NOMO-1 treated with DMSO at 0.1 percent for 48 hours (cell line): ENCODE data around the gene METTL17.
"Not testable (repeated sequence)": the region's sequence is repeated elsewhere in the genome, so short reads cannot be mapped to it uniquely, and the experiment has no call there.

Experiments used
- DNase-seq: peaks from one replicate; lab custom pipeline; 2025; ENCODE audit not compliant: unreplicated experiment; lab: John Stamatoyannopoulos, UW

The METTL17 gene

DNA sequence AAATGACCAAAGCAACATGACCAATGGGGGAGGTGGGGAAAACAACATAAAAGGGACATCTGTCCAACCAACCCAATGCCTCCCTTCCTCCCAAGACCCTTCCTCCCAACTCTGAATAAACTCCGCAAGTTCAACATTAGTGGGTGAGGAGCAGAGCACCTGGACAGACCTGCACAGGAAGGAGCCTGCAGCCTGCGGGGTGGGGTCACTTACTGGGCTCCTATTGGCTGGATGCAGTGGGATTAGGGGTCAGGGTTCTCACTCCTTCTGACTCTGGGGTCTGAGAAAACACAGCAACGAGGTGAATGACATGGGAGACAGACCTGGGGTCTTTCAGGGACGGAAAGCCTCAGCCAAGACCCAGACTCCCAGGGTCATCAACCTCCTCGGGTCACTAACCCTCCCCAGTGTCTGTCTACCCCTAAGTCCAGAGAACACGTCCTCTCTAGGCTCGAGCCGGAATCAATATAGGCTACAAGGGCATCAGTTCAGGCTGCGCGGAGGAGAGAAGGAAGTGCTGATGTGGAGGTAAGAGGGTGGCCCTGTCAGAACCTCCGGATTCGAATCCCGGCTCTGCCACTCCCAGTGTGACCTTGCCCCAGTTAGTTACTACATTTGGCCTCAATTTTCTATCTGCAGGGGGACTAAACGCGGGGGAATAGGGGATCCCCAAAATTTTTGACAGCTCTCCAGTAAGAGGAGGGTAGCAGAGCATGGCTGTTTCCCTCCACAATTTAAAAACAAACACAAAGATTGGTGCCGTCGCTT, 34.2 kb downstream of the METTL17 start:
- DNase-seq, result peak; percentile 25

DNA sequence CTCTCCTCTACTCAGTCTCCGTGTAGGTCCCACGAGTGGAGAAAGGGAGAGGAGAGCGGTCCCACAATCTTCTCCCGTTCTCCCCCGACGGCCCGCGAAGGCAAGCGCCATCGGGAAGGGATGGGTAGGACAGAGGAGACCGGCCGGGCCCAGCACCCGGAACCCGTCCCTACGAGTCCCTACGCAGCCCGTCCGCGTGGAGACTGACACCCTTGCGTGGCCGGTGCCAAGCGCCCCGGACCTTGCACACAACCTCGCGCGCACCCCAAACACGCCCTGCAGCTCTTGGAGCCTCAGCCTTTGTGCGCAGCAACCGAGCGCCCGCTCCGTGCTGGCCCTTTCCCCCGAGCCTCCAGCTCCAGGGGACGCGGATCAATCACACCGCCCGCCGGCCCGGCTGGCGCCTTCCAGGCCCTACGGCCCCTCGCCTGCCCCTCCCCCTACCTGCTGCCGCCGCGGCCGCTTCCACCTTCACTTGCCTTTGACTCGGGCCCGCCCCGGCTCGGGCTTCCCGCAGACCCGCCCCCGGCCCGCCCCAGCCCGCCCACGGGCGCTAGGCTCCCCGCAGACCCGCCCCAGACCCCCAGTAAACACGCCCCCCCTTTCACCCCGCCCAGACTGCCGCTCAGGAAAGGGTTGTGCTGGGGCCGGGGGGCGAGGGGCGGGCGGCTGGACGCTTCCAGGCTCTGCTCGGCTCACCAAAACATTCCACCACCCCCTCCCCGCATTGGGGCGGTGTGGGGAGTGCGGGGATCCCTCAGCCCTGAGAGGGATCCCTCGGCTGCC, 35.0 kb downstream of the METTL17 start, which contains the start of gene NDRG2:
NDRG2 (minus strand) TSS at position 477 of the 786 bp plus-strand sequence. CDS start 1,746 bp downstream, outside the sequence.
- peak; percentile 74 for DNase-seq

GRCh38 chr14:21025371-21026273, 35.8 kb downstream of the METTL17 start:
- no peak for DNase-seq

GRCh38 chr14:21026274-21026987, 36.7 kb downstream of the METTL17 start:
- no peak for DNase-seq

GRCh38 chr14:21026988-21027315, 37.2 kb downstream of the METTL17 start:
- DNase-seq, result no peak

DNA sequence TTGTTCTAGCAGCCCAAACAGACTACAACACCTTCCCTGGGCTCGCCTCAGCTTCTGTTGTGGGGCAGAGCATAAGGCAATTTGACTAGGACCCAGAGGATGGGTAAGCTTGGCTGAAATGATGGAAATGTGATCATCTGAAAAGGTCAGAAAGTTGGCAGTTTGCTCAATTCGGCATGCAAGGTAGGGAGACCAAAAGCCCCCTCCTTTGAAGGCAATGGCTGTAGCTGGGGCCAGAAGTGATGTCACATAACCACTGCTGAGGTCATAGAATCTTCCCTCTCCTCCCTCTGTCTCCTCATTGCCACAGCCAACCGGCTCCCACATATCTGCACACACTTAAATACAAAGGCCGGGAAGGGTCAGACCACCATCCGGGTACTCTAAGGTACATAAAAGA, 40.1 kb downstream of the METTL17 start, which contains the start of gene TPPP2:
TPPP2 (plus strand) TSS at position 301 of the 400 bp plus-strand sequence. CDS start 365 bp downstream, outside the sequence.
- no peak for DNase-seq

DNA sequence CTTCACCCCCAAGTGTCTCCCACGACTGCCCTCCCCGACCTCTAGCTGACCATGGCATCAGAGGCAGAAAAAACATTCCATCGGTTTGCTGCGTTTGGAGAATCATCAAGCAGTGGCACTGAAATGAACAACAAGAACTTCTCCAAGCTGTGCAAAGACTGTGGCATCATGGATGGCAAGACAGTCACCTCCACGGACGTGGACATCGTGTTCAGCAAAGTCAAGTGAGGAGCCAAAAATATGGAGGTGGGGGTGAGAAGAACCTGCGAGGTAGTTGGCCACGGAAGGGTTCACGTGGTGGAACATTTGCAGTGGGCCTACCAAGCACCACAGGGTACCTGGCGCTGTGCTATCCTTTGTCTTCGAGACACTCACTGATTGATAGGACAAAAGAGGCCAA, 40.8 kb downstream of the METTL17 start:
- DNase-seq, result no peak

DNA sequence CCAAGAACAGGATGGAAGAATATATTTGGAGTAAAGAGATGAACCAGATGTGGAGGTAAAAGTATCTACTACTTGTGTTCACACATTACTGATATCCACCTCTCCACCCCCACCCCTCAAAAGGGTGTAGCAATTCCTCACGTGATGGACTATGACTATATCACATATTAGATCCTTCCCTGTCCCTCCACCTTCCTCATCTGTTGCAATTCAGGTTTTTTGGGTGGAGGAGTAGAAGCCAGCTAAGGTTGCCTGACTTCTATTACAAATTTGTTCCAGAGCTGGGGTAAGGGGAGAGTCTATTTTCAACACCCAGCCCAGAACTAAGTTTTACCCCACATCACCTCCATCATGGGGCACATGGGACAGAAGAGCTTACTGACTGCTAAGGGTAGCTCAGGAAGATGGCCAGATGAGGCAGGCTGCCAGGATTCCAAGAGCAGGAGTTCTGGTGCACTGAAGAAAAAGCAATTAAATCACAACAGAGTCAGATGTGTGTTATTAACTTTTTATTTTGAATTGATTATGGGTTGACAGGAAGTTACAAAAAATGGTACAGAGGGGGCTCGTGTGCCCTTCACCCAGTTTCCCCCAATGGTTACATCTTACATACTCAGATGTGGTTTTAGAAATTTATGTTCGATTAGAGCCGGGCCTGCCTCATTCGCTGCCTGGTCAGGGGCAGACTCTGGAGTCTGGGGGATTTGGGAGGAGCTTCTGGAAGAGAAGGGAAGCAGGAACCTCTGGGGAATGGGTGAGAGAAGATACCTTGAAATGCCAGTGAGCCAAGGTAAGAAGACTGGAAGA, 42.7 kb downstream of the METTL17 start:
- peak; percentile 22 for DNase-seq

DNA sequence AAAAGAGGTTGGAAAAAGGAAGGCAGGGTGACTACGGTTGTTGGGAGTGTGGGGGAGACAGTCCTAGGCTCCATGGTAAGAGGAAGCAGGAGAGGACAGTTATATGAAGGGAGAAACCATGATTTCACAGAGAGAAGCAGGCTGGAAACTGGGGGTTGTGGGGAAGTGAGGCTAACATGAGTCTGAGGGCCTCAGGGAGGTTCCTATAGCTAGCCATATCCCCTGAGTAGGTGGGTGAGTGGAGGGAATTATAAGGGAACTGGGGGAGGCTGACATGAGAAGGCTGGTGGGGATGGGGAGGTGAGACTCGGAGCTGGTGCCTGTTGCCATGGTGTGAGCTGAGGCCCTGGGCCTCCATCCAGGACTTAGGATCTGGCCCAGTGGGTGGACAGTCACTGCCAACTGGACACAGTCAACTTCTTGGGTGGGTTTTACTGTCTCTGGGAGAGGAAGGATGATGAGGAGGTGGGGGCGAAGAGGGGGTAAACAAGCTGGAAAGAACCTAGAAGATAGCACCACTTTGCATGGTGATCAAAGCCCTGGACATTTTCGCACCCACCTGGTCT, 43.4 kb downstream of the METTL17 start:
- no peak for DNase-seq

- no peak for DNase-seq
Measured at GRCh38 chr14:21034707-21035106, 44.9 kb downstream of the METTL17 start, which contains the start of gene RNASE13. TSS of gene RNASE13 (minus strand) at chr14:21034807. CDS start at chr14:21034288, 519 bp downstream.

- DNase-seq, result no peak
Measured at GRCh38 chr14:21036751-21037150, 47.0 kb downstream of the METTL17 start.

DNA sequence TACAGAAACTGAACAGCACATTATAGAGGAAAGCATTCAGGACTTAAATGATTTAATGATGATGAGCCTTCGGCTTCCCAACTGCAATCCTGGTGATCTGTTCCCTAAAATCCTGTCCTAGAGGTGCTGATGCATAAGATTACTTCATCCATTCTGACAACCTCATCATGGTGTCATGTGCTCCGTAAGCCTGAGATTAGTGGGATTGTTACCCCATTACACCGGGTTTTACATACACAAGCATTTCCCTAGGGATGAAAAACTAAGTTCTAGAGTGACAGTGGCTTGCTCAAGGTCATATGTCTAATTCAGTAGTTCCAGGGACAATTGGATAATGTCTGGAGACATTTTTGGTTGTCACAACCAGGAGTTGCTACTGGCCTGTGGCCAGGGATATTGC, 47.4 kb downstream of the METTL17 start:
- DNase-seq, result no peak

DNA sequence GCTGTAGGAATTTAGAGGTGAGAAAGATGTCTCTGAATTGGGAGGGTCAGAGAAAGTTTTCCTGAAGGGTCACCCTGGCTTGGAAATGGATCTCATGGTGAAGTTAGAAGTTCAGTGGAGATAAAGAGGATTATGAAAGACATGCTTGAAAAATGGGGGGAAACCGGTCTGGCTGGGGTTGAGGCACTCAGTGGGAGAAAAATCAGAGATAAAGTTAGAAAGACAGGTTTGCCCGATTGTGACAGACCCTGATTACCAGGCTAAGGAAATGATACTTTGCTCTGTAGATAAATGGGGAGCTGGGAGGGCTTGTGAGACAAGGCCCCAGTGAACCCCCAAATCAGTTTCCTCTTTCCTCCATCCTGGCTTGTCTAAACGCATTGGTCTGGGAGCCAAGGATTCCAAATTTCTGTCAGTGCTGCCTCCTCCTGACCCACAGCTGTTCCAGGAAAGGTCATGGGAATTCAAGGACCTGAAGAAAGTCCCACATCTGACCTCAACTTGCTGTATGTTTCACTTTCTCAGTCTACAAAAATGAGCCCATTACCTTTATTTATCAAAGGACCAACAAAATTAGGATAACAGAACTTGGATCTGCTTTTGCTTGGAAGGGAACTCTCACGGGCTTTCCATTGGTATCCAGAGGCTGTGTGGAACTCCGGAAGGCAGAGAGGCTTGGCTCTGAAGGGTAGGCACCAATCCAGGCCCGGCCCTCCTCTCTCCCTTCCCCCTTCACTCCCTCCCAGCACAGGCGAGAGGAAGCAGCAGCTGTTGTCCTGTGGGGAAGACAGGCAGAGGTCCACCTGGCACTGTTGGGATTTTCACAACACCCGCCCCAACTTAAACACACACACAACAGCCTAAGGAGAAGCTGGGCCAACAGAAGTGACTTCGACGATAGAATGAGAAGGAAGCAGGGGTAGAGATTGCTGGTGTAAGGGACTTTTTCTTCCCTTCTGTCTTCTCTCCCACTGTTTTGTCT, 49.0 kb downstream of the METTL17 start:
- no peak for DNase-seq

DNA sequence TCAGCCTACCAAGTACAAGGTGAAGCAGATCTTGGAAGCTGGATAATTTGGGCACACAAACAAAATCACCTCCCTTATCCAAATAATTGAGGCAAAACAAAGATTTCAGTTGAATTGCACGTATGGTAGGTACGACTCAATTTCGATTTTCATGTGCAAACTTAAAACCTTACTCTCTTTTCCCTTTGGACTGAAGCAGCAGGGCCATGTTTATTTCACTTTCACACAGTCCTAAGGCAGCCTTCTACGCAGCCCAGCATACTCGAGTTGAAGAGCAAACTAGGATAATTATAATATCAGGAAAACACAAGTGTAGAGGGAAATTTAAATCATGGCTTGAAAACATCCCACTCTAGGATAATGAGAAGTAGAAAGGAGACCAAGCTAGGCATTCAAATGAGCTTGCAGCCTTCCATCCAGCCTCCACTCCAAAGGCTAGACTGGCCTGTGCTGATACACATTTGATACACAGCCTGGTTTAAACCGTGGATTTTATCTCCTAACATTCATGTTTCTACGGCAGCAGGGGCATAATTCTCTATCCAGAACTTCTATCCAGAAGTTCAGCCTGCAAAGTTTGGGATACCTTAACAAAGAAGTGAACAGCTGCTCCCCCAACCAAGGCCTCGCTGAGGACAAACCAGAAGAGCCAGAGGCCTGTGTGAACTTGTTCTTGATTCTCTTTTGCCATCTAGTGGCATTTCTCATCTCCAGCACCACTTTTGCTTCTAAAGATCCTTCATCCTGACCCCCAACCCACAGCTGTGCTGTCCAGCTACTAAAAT, 50.0 kb downstream of the METTL17 start:
- DNase-seq, result peak; percentile 61

DNA sequence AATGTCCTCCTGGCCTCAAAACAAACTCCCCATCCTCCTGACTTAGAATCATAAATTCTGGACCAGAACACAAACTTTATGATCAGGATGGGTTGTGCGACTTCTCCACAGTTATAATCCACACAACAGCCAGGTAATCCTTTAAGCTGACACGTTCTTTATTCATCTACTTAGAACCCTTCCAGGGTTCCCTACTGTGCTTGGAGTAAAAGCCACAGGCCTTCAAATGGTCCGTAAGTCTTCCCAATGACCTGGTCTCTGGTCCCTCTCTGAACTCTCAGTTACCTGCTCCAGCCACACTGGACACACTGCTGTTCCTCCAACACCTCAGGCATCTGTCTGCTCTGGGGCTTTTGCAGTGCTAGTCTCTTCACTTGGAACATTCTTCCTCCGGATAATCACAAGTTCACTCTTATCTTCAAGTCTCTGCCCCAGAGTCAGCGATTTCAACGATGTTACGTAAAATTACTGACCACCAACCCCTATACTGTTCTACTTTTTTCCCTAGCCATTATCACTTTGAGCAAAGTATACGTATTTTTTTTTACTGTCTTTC, 50.7 kb downstream of the METTL17 start:
- no peak for DNase-seq

DNA sequence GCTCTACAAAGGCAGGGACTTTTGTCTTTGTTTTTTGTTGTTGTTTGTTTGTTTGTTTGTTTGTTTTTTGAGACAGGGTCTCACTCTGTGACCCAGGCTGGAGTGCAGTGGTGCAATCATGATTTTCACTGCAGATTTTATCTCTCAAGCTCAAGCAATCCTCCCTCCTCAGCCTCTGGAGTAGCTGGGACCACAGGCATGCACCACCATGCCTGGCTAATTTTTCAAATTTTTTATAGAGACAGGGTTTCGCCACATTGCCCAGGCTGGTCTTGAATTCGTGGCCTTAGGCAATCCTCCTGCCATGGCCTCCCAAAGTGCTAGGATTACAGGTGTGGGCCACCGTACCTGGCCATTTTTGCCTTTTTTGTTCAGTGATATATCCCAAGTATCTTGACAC, 51.2 kb downstream of the METTL17 start:
- DNase-seq, result not testable (repeated sequence)
